Measurements from ENCODE around the gene KDELR1.
"Not testable (repeated sequence)": the region's sequence is repeated elsewhere in the genome, so short reads cannot be mapped to it uniquely, and the experiment has no call there.

DNA sequence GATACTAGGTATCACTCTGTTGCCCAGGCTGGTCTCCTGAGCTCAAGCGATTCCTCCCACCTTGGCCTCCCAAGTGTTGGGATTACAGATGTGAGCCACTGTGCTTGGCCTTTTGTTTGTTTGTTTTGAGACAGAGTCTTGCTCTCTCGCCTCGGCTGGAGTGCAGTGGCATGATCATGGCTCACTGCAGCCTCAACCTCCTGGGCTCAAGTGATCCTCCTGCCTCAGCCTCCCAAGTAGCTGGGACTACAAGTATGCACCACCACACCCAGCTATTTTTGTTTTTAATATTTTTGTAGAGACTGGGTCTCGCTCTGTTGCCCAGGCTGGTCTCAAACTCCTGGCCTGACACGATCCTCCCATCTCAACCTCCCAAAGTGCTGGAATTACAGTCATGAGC is 19.6 kb downstream of the KDELR1 start:
- TF ChIP-seq, protein P1, sequence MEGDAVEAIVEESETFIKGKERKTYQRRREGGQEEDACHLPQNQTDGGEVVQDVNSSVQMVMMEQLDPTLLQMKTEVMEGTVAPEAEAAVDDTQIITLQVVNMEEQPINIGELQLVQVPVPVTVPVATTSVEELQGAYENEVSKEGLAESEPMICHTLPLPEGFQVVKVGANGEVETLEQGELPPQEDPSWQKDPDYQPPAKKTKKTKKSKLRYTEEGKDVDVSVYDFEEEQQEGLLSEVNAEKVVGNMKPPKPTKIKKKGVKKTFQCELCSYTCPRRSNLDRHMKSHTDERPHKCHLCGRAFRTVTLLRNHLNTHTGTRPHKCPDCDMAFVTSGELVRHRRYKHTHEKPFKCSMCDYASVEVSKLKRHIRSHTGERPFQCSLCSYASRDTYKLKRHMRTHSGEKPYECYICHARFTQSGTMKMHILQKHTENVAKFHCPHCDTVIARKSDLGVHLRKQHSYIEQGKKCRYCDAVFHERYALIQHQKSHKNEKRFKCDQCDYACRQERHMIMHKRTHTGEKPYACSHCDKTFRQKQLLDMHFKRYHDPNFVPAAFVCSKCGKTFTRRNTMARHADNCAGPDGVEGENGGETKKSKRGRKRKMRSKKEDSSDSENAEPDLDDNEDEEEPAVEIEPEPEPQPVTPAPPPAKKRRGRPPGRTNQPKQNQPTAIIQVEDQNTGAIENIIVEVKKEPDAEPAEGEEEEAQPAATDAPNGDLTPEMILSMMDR (IDR thresholded peaks at IDR 0.05) = not testable (repeated sequence)
- not testable (repeated sequence) for TF ChIP-seq POLR2AphosphoS5, POLR2A (IDR thresholded peaks at IDR 0.05)
